ENCODE data around the gene BCR.

BCR gene

GRCh38 chr22:23270798-23271596, 90.7 kb downstream of the BCR start:
- ChIA-PET CTCF (interaction anchor here (1.0 to 5.0 kb wide), 3 partner anchors 11 to 19 kb away, joined by 3 to 32 read pairs (median 17); no protein-coding TSS in a partner anchor), POLR2A (no interaction called here)
- no peak for DNase-seq (ENCODE audit: extremely low spot score)
- TF ChIP-seq, protein P1, sequence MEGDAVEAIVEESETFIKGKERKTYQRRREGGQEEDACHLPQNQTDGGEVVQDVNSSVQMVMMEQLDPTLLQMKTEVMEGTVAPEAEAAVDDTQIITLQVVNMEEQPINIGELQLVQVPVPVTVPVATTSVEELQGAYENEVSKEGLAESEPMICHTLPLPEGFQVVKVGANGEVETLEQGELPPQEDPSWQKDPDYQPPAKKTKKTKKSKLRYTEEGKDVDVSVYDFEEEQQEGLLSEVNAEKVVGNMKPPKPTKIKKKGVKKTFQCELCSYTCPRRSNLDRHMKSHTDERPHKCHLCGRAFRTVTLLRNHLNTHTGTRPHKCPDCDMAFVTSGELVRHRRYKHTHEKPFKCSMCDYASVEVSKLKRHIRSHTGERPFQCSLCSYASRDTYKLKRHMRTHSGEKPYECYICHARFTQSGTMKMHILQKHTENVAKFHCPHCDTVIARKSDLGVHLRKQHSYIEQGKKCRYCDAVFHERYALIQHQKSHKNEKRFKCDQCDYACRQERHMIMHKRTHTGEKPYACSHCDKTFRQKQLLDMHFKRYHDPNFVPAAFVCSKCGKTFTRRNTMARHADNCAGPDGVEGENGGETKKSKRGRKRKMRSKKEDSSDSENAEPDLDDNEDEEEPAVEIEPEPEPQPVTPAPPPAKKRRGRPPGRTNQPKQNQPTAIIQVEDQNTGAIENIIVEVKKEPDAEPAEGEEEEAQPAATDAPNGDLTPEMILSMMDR (IDR thresholded peaks at IDR 0.05; ENCODE audit: control extremely low read depth, extremely low read depth, low read depth, missing control alignments) = no peak

DNA sequence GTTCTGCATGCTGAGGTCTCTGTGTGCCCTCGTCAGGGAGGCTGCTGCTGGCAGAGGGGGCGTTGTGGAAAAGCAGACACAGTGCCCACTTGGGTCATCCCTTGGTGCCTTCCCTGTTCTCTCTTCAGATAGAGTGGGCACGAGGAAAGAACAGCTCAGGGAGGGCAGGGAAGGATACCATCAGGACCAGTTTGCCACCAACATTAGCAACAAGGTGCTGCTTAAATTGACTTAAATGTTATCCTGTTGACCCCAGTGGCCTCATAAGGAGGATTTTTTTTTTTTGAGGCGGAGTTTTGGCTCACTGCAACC, 91.2 kb downstream of the BCR start:
- POLR2A ChIA-PET = no interaction called here
- CTCF ChIA-PET = interaction anchor here (3.2 kb wide), 1 partner anchor 11 kb away, joined by 17 read pairs; no protein-coding TSS in a partner anchor
- no peak for DNase-seq (ENCODE audit: extremely low spot score)
- TF ChIP-seq, protein P1 (IDR thresholded peaks at IDR 0.05; ENCODE audit: control extremely low read depth, extremely low read depth, low read depth, missing control alignments) = no peak

DNA sequence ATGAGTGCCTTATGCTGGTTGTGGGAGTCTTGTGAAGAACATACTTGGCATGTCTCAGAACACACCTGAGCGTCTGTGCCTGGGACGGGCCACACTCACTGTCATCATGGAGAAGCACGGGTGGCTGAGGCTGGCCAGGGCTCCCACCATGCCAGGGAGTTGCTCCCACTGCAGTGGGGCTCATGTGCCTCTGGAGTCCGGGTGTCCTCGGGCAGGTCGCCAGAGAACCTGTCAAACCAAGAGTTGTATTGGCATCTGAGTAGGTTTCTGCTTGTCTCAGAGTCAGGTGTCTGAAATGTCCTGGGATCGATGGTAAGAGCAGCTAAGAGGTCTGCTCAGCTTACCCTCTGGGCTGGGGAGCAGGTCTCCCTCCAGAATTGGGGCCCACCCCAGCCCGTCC, 92.1 kb downstream of the BCR start:
- TF ChIP-seq, protein P1 (IDR thresholded peaks at IDR 0.05; ENCODE audit: control extremely low read depth, extremely low read depth, low read depth, missing control alignments) = no peak
- POLR2A ChIA-PET = no interaction called here
- no peak for DNase-seq (ENCODE audit: extremely low spot score)
- CTCF ChIA-PET = interaction anchor here (3.2 kb wide), 1 partner anchor 10 kb away, joined by 17 read pairs; no protein-coding TSS in a partner anchor

DNA sequence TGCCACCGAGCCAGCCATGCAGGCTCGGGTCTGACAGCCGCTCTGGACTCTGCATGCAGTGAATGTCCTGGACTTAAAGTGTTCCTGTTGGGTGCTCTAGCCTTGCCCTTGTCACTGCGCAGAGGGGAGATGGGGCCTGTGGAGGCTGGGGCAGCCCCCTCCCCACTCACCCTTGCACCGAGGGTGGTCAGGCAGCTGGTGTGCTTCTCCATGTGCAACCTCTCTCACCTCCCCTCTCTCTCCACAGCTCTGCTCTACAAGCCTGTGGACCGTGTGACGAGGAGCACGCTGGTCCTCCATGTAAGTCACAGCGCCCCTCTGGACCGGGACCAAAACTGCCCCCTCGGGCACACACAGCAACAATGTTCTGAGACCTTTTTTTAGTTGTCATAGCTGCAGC, 92.5 kb downstream of the BCR start:
- DNase-seq (ENCODE audit: extremely low spot score) = no peak

DNA sequence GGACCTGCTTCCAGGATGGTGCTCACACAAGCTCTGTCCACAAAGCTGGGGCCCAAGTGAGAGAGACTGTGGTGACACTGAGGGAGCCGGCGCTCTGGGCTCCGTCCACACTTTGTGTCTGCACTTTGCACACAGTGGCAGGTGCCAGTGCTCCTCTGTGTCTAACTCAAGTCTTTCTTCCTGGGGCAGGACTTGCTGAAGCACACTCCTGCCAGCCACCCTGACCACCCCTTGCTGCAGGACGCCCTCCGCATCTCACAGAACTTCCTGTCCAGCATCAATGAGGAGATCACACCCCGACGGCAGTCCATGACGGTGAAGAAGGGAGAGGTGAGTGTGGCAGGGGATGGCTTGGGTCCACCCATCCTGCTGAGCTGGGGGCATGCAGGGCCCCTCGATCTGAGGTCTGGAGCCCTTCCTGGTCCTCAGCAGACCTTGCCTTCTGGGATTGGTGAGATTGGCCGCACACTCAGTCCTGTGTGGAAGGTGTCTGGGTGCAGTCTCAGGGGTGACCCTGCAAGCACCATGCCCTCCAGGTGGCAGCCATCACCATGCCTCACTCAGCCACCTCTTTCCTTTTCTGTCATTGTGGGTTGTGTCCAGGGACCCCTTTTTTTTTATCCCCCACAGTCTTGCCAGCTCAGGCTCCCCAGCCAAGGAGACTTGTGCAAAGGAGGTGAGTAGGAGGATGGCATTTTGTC, 93.3 kb downstream of the BCR start:
- ChIA-PET POLR2A (no interaction called here), CTCF (interaction anchor here (1.3 to 13.3 kb wide), 4 partner anchors 9 to 95 kb away, joined by 3 to 229 read pairs (median 12); partner anchors contain the start of gene BCR)
- no peak for DNase-seq (ENCODE audit: extremely low spot score)
- TF ChIP-seq, protein P1 (IDR thresholded peaks at IDR 0.05; ENCODE audit: control extremely low read depth, extremely low read depth, low read depth, missing control alignments) = no peak

More for the DNA sequence above, 92.5 kb downstream of the BCR start:
- TF ChIP-seq, protein P1 (IDR thresholded peaks at IDR 0.05; ENCODE audit: control extremely low read depth, extremely low read depth, low read depth, missing control alignments) = no peak
- POLR2A ChIA-PET = no interaction called here
- CTCF ChIA-PET = interaction anchor here (3.2 kb wide), 1 partner anchor 9 kb away, joined by 17 read pairs; no protein-coding TSS in a partner anchor

- CTCF ChIA-PET = interaction anchor here (1.3 to 13.3 kb wide), 4 partner anchors 8 to 96 kb away, joined by 3 to 229 read pairs (median 12); partner anchors contain the start of gene BCR
- POLR2A ChIA-PET = no interaction called here
- DNase-seq (ENCODE audit: extremely low spot score) = no peak
- TF ChIP-seq, protein P1 (IDR thresholded peaks at IDR 0.05; ENCODE audit: control extremely low read depth, extremely low read depth, low read depth, missing control alignments) = no peak
These were observed 93.8 kb downstream of the BCR start for GRCh38 chr22:23274146-23274526.

Measured in GM10248 (cell line).